GM12878 (cell line): ENCODE data around the gene CST6. TPM values are rescaled to one million over a fixed set of nuclear protein-coding genes. Genes with fewer than 3 reads are reported as not detected.

Experiments
- ATAC-seq: fragments of 200-7000 bp; cut with Tn5 transposase; 3 replicates; pipeline ENCODE4 v1.9.1; 2020; ENCODE audit warnings: mild to moderate bottlenecking, moderate library complexity
- BruUV-seq: library from RNA; stranded (reverse); fragments of 400-500 nt; replicated peaks from 2 replicates; lab custom pipeline; 2021; lab: Mats Ljungman, UMichigan
- CTCF ChIA-PET: fragments of 300-600 bp; sonication (Branson Sonifier 250); formaldehyde crosslinking; extraction: SDS; loops from one replicate; lab custom pipeline; 2021; ENCODE audit warnings: inconsistent platforms; lab: Yijun Ruan, JAX
- POLR2A ChIA-PET: fragments of 350-600 bp; formaldehyde crosslinking; extraction: SDS; loops from one replicate; lab custom pipeline; 2021; ENCODE audit warnings: inconsistent platforms; lab: Charles Lee
- RAD21 ChIA-PET: fragments of 300-600 bp; sonication (Branson Sonifier 250); formaldehyde crosslinking; loops from one replicate; lab custom pipeline; 2023; ENCODE audit warnings: antibody characterized with exemption; ENCODE audit not compliant: unreplicated experiment; lab: Charles Lee
- SMC1A ChIA-PET: fragments of 300-600 bp; sonication (Branson Sonifier 250); formaldehyde crosslinking; loops from one replicate; lab custom pipeline; 2023; ENCODE audit not compliant: unreplicated experiment, uncharacterized antibody; lab: Charles Lee
- DNase-seq: peaks from one replicate; pipeline ENCODE4 v3.0.0-alpha.2; 2011; ENCODE audit warnings: low read depth, low spot score
- FAIRE-seq: peaks from 3 replicates; lab custom pipeline; 2011; peaks lifted over from hg19 to GRCh38; lab: Jason Lieb, UNC
- H2AFZ ChIP-seq: 2 replicates; pipeline ENCODE4 v1.6.0; 2011; ENCODE audit warnings: low read depth, low read length, control low read depth; ENCODE audit not compliant: control insufficient read depth
- H3K27ac ChIP-seq: 2 replicates; pipeline ENCODE4 v1.5.1; 2011; ENCODE audit warnings: control low read depth; ENCODE audit not compliant: control insufficient read depth, insufficient read depth
- H3K27me3 ChIP-seq, 2 experiments: replicated peaks in 1 of 2; 2 replicates each; pipeline versions ENCODE4 v1.6.0 to v1.6.1; 2011; ENCODE audit warnings: low read length in 1 of 2; ENCODE audit not compliant: control insufficient read depth in 2 of 2, insufficient read depth in 2 of 2
- H3K36me3 ChIP-seq, 2 experiments: 2 replicates each; pipeline ENCODE4 v1.5.1; 2011; ENCODE audit warnings: low read length in 1 of 2; ENCODE audit not compliant: control insufficient read depth in 2 of 2, insufficient read depth in 2 of 2
- H3K4me1 ChIP-seq: 2 replicates; pipeline ENCODE4 v1.6.1; 2011; ENCODE audit warnings: mild to moderate bottlenecking, low read length, moderate library complexity, mixed read lengths; ENCODE audit not compliant: control insufficient read depth, insufficient read depth
- H3K4me2 ChIP-seq: 2 replicates; pipeline ENCODE4 v1.6.0; 2011; ENCODE audit warnings: control low read depth; ENCODE audit not compliant: control insufficient read depth, insufficient read depth
- H3K4me3 ChIP-seq: fragments of 200-600 bp; sonication (generic); 2 replicates; pipeline ENCODE4 v1.5.1; 2016
- H3K79me2 ChIP-seq: 2 replicates; pipeline ENCODE4 v1.6.0; 2011; ENCODE audit warnings: low read length; ENCODE audit not compliant: control insufficient read depth, insufficient read depth
- H3K9ac ChIP-seq: 2 replicates; pipeline ENCODE4 v1.8.0; 2011; ENCODE audit warnings: low read length, control low read depth, mixed read lengths; ENCODE audit not compliant: control insufficient read depth, insufficient read depth
- H3K9me3 ChIP-seq: replicated peaks from 3 replicates; pipeline ENCODE4 v1.5.1; 2011; ENCODE audit warnings: mild to moderate bottlenecking, low read length; ENCODE audit not compliant: control insufficient read depth, insufficient read depth
- H4K20me1 ChIP-seq: 2 replicates; pipeline ENCODE4 v1.6.0; 2011; ENCODE audit not compliant: control insufficient read depth, insufficient read depth
- CREM ChIP-seq: IDR thresholded peaks from 2 replicates; pipeline ENCODE4 v1.6.1; 2014; ENCODE audit warnings: antibody characterized with exemption, low read depth
- CTCF ChIP-seq, 3 experiments: IDR thresholded peaks in 2 of 3; conservative IDR thresholded peaks in 1 of 3; 2 replicates each; pipeline ENCODE4 v1.5.1; 2011; ENCODE audit warnings: low read depth in 3 of 3, low read length in 3 of 3, mild to moderate bottlenecking in 3 of 3, control low read depth in 2 of 3, moderate library complexity in 2 of 3, inconsistent platforms in 1 of 3, mixed read lengths in 1 of 3; ENCODE audit not compliant: control insufficient read depth in 2 of 3, insufficient read depth in 1 of 3; ENCODE audit errors: extremely low read depth in 1 of 3
- ESRRA ChIP-seq: IDR thresholded peaks from 2 replicates; pipeline ENCODE4 v1.6.1; 2012; ENCODE audit warnings: mild to moderate bottlenecking, low read length, improper control_type of control experiment
- ETV6 ChIP-seq, 2 experiments: fragments of 450-650 bp in 1 of 2; IDR thresholded peaks in 1 of 2; conservative IDR thresholded peaks in 1 of 2; 2 replicates each; pipeline ENCODE4 v1.6.1; 2014; ENCODE audit warnings: antibody characterized with exemption in 1 of 2, borderline replicate concordance in 1 of 2, low read depth in 1 of 2, mild to moderate bottlenecking in 1 of 2, moderate library complexity in 1 of 2
- IKZF1 ChIP-seq: fragments of 450-650 bp; conservative IDR thresholded peaks from 2 replicates; pipeline ENCODE4 v1.6.1; 2017; ENCODE audit warnings: antibody characterized with exemption, mild to moderate bottlenecking
- IKZF2 ChIP-seq, 2 experiments: fragments of 450-650 bp; IDR thresholded peaks; 2 replicates each; pipeline ENCODE4 v1.6.1; 2017; ENCODE audit warnings: mild to moderate bottlenecking in 2 of 2, moderate library complexity in 2 of 2
- IRF3 ChIP-seq: fragments of 450-650 bp; IDR thresholded peaks from 2 replicates; pipeline ENCODE4 v1.6.1; 2014; ENCODE audit warnings: mild to moderate bottlenecking
- JUNB ChIP-seq: IDR thresholded peaks from 2 replicates; pipeline ENCODE4 v1.6.1; 2016; ENCODE audit warnings: antibody characterized with exemption, mild to moderate bottlenecking
- NFIC ChIP-seq: IDR thresholded peaks from 2 replicates; pipeline ENCODE4 v1.6.1; 2012; ENCODE audit warnings: low read depth, mild to moderate bottlenecking, inconsistent platforms, low read length, moderate library complexity
- NFXL1 ChIP-seq: fragments of 450-650 bp; IDR thresholded peaks from 2 replicates; pipeline ENCODE4 v1.6.1; 2017; ENCODE audit warnings: antibody characterized with exemption, mild to moderate bottlenecking, borderline replicate concordance
- NR2C1 ChIP-seq: fragments of 450-650 bp; IDR thresholded peaks from 2 replicates; pipeline ENCODE4 v1.6.1; 2017; ENCODE audit warnings: antibody characterized with exemption, mild to moderate bottlenecking, moderate library complexity
- POLR2A ChIP-seq: IDR thresholded peaks from 2 replicates; pipeline ENCODE4 v1.6.1; 2011; ENCODE audit warnings: low read depth, mild to moderate bottlenecking, low read length
- RAD21 ChIP-seq: IDR thresholded peaks from 2 replicates; pipeline ENCODE4 v1.6.1; 2011; ENCODE audit warnings: mild to moderate bottlenecking, low read depth, low read length, moderate library complexity; ENCODE audit not compliant: insufficient read depth
- RB1 ChIP-seq: fragments of 450-650 bp; formaldehyde crosslinking; IDR thresholded peaks from 2 replicates; pipeline ENCODE4 v1.6.1; 2017; ENCODE audit warnings: mild to moderate bottlenecking, borderline replicate concordance
- SIX5 ChIP-seq: IDR thresholded peaks from 2 replicates; pipeline ENCODE4 v1.6.1; 2011; ENCODE audit warnings: mild to moderate bottlenecking, low read depth, low read length, moderate library complexity; ENCODE audit not compliant: severe bottlenecking
- SMC3 ChIP-seq: IDR thresholded peaks from 2 replicates; pipeline ENCODE4 v1.6.1; 2011; ENCODE audit warnings: low read length, improper control_type of control experiment, borderline replicate concordance
- SREBF1 ChIP-seq: IDR thresholded peaks from 2 replicates; pipeline ENCODE4 v1.6.1; 2012; ENCODE audit warnings: mild to moderate bottlenecking, low read length
- SREBF2 ChIP-seq: IDR thresholded peaks from 2 replicates; pipeline ENCODE4 v1.6.1; 2012; ENCODE audit warnings: mild to moderate bottlenecking, low read length
- SUZ12 ChIP-seq: fragments of 200-600 bp; sonication (generic); IDR thresholded peaks from one replicate; pipeline ENCODE4 v1.6.1; 2018; ENCODE audit warnings: antibody characterized with exemption, mild to moderate bottlenecking; ENCODE audit not compliant: unreplicated experiment
- TCF7 ChIP-seq: IDR thresholded peaks from 2 replicates; pipeline ENCODE4 v1.6.1; 2014; ENCODE audit warnings: antibody characterized with exemption, borderline replicate concordance
- WGBS: methylation state at CpG from one replicate; pipeline ENCODE4 v1.1.6; 2016; ENCODE audit warnings: low lambda C conversion rate; ENCODE audit not compliant: insufficient replicate concordance, insufficient coverage; ENCODE audit errors: missing lambda C conversion rate; 5-methylcytosine and 5-hydroxymethylcytosine counted together
- in situ Hi-C: fragments of 300-500 bp; cut with MboI; formaldehyde crosslinking; loops from 9 replicates; pipeline ENCODE4 v1.14.3; 2018; ENCODE audit warnings: mixed read lengths
- intact Hi-C: fragments of 100-400 bp; cut with micrococcal nuclease; formaldehyde crosslinking; loops from one replicate; pipeline ENCODE4 v1.14.2; 2022; ENCODE audit not compliant: unreplicated experiment
- polyA plus RNA-seq, 11 experiments: library from polyadenylated mRNA; depleted of rRNA in 4 of 11; unstranded in 6 of 11; stranded (reverse) in 5 of 11; fragments of >200 nt; fragmentation: Nextera tagmentation in 4 of 11; fragmentation: Illumina TruSeq in 1 of 11; extraction: Ambion mirVana in 4 of 11; extraction: Trizol in 1 of 11; gene quantifications; 1 replicate in 1 of 11; 2 replicates in 10 of 11; pipeline versions ENCODE4 v1.2.1 to v1.2.3, GENCODE V29; 2011 to 2016; ENCODE audit warnings: inconsistent platforms in 2 of 11, missing spikeins in 2 of 11, low read depth in 1 of 11
- total RNA-seq, 4 experiments: library from RNA; depleted of rRNA in 3 of 4; stranded (reverse); fragments of >200 nt in 3 of 4; fragmentation: Illumina TruSeq in 1 of 4; extraction: Trizol in 1 of 4; gene quantifications; 2 replicates each; pipeline versions ENCODE4 v1.2.1 to v1.2.3, GENCODE V29; 2013 to 2021
- TF ChIP-seq, protein P1 (sequence below): IDR thresholded peaks from 2 replicates; pipeline ENCODE4 v1.6.1; 2012; ENCODE audit warnings: low read length, inconsistent platforms

The CST6 gene
- total and polyA plus RNA-seq, 10 of the 15 experiments (the other 5 are each of a cell fraction or from before 2014, with no cell fraction given), result not detected

GRCh38 chr11:66045177-66045639, 33.4 kb downstream of the CST6 start (continued):
- TF ChIP-seq, protein P1, sequence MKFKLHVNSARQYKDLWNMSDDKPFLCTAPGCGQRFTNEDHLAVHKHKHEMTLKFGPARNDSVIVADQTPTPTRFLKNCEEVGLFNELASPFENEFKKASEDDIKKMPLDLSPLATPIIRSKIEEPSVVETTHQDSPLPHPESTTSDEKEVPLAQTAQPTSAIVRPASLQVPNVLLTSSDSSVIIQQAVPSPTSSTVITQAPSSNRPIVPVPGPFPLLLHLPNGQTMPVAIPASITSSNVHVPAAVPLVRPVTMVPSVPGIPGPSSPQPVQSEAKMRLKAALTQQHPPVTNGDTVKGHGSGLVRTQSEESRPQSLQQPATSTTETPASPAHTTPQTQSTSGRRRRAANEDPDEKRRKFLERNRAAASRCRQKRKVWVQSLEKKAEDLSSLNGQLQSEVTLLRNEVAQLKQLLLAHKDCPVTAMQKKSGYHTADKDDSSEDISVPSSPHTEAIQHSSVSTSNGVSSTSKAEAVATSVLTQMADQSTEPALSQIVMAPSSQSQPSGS, result no peak
- TF ChIP-seq ETV6 (conservative IDR thresholded peaks at IDR 0.05 in 1 of 2, IDR thresholded peaks at IDR 0.05 in 1 of 2; ENCODE audit: borderline replicate concordance in 1 of 2, low read depth in 1 of 2) (no peak), CREM (0 out of 2 replicates have a peak, but pooled peaks have one; percentile 20), NR2C1 (no peak), IKZF1 (no peak; the same call in 1 of the 2 replicates), IRF3 (no peak), POLR2A (no peak)
- TF ChIP-seq, all 136 proteins: peak for 11

GRCh38 chr11:66046901-66047300, 35.1 kb downstream of the CST6 start:
- no peak overlapping the region for H3K9ac ChIP-seq
- no peak overlapping the region for H2AFZ ChIP-seq
- no peak overlapping the region for H3K27ac ChIP-seq
- H3K4me3 ChIP-seq, result no peak overlapping the region
- SMC1A ChIA-PET, result interaction anchor here (0.8 to 1.2 kb wide), 2 partner anchors 21 to 84 kb away, joined by 3 read pairs; no protein-coding TSS in a partner anchor
- H3K4me1 ChIP-seq, result peaks cover 11% of the 10 kb centered on the region
- DNase-seq (no peak), ATAC-seq (no peak), FAIRE-seq (no peak)
- RAD21 ChIA-PET, result interaction anchor here (1.1 kb wide), 1 partner anchor 87 kb away, joined by 4 read pairs; no protein-coding TSS in a partner anchor
- WGBS, result 93% methylated on average over 3 of the region's 3 CpGs
- no peaks in the 10 kb centered on the region for H3K27me3 ChIP-seq
- CTCF ChIA-PET, result interaction anchor here (0.7 to 5.0 kb wide), 11 partner anchors 9 to 239 kb away, joined by 3 to 71 read pairs (median 8); partner anchors contain the start of genes CATSPER1 and PACS1
- H4K20me1 ChIP-seq, result no peaks in the 10 kb centered on the region
- POLR2A ChIA-PET, result no interaction called here
- in situ Hi-C loops, result no loop called here
- H3K36me3 ChIP-seq, result no peaks in the 10 kb centered on the region
- intact Hi-C loops, result no loop called here
- no TSS peak for BruUV-seq
- H3K9me3 ChIP-seq, result no peaks in the 10 kb centered on the region
- H3K4me2 ChIP-seq, result no peak overlapping the region
- no peaks in the 10 kb centered on the region; the same call in 1 of the 2 replicates for H3K79me2 ChIP-seq
- TF ChIP-seq TCF7, result no peak
- TF ChIP-seq SIX5, result no peak
- TF ChIP-seq RB1, result no peak
- no peak for TF ChIP-seq JUNB
- no peak for TF ChIP-seq SREBF2
- TF ChIP-seq CTCF (IDR thresholded peaks at IDR 0.05 in 2 of 3, conservative IDR thresholded peaks at IDR 0.05 in 1 of 3; ENCODE audit: control insufficient read depth in 2 of 3, extremely low read depth in 1 of 3, insufficient read depth in 1 of 3, low read depth in 3 of 3, low read length in 3 of 3), result no peak
- TF ChIP-seq SUZ12, result no peak
- no peak for TF ChIP-seq IKZF2 (IDR thresholded peaks at IDR 0.05)
- TF ChIP-seq SMC3, result no peak
- TF ChIP-seq ETV6 (conservative IDR thresholded peaks at IDR 0.05 in 1 of 2, IDR thresholded peaks at IDR 0.05 in 1 of 2; ENCODE audit: borderline replicate concordance in 1 of 2, low read depth in 1 of 2), result no peak
- TF ChIP-seq ESRRA, result no peak
- TF ChIP-seq NFIC, result no peak
- no peak for TF ChIP-seq SREBF1
- TF ChIP-seq NFXL1, result no peak
- TF ChIP-seq RAD21, result no peak
